PC-3 (cell line): ENCODE results near the gene RGPD4. TPM values are rescaled to one million over a fixed set of nuclear protein-coding genes. Genes with fewer than 3 reads are reported as not detected.

Experiments
- ATAC-seq: fragments of 200-7000 bp; cut with Tn5 transposase; 2 replicates; pipeline ENCODE4 v1.9.1; 2020; ENCODE audit warnings: mild to moderate bottlenecking, moderate library complexity
- BruUV-seq: library from RNA; stranded (reverse); fragments of 400-500 nt; replicated peaks from 2 replicates; lab custom pipeline; 2021; lab: Mats Ljungman, UMichigan
- CTCF ChIA-PET: fragments of 300-600 bp; sonication (Branson Sonifier 250); formaldehyde crosslinking; loops from one replicate; lab custom pipeline; 2022; ENCODE audit warnings: antibody characterized with exemption; lab: Charles Lee
- POLR2A ChIA-PET: fragments of 300-600 bp; sonication (Branson Sonifier 250); formaldehyde crosslinking; loops from one replicate; lab custom pipeline; 2022; ENCODE audit warnings: antibody characterized with exemption; ENCODE audit not compliant: unreplicated experiment; lab: Charles Lee
- DNase-seq: peaks from one replicate; pipeline ENCODE4 v3.0.0-alpha.2; 2015
- H2AFZ ChIP-seq: fragments of 300-600 bp; sonication (generic); 2 replicates; pipeline ENCODE4 v1.6.0; 2016; ENCODE audit warnings: antibody characterized with exemption, low read length
- H3F3A ChIP-seq: fragments of 300-600 bp; sonication (generic); one replicate; pipeline ENCODE4 v1.6.0; 2017; ENCODE audit warnings: antibody characterized with exemption, low read length, control low read depth, mild to moderate bottlenecking; ENCODE audit not compliant: unreplicated experiment
- H3K27ac ChIP-seq: fragments of 300-600 bp; sonication (generic); 2 replicates; pipeline ENCODE4 v1.5.1; 2016; ENCODE audit warnings: mild to moderate bottlenecking, low read length
- H3K27me3 ChIP-seq: fragments of 300-600 bp; sonication (generic); 2 replicates; pipeline ENCODE4 v1.6.1; 2016; ENCODE audit warnings: low read length, mixed read lengths
- H3K36me3 ChIP-seq: fragments of 300-600 bp; sonication (generic); 2 replicates; pipeline ENCODE4 v1.6.1; 2016; ENCODE audit warnings: low read depth, mixed run types, low read length, mixed read lengths
- H3K4me1 ChIP-seq: fragments of 300-600 bp; sonication (generic); 2 replicates; pipeline ENCODE4 v1.5.1; 2016; ENCODE audit warnings: low read length; ENCODE audit not compliant: insufficient read depth
- H3K4me2 ChIP-seq: fragments of 300-600 bp; sonication (generic); 2 replicates; pipeline ENCODE4 v1.6.0; 2016; ENCODE audit warnings: low read length
- H3K4me3 ChIP-seq: fragments of 300-600 bp; sonication (generic); 2 replicates; pipeline ENCODE4 v1.5.1; 2016; ENCODE audit warnings: mild to moderate bottlenecking, low read length, mixed read lengths
- H3K79me2 ChIP-seq: fragments of 300-600 bp; sonication (generic); 2 replicates; pipeline ENCODE4 v1.6.1; 2017; ENCODE audit warnings: low read length, mixed read lengths
- H3K9ac ChIP-seq: fragments of 300-600 bp; sonication (generic); 2 replicates; pipeline ENCODE4 v1.6.0; 2016; ENCODE audit warnings: mild to moderate bottlenecking, low read length
- H3K9me2 ChIP-seq: fragments of 300-600 bp; sonication (generic); replicated peaks from 2 replicates; pipeline ENCODE4 v1.6.1; 2016; ENCODE audit warnings: mixed run types, low read length, mixed read lengths
- H3K9me3 ChIP-seq: fragments of 300-600 bp; sonication (generic); 2 replicates; pipeline ENCODE4 v1.6.1; 2016; ENCODE audit warnings: low read length, mixed read lengths
- H4K20me1 ChIP-seq: fragments of 300-600 bp; sonication (generic); 2 replicates; pipeline ENCODE4 v1.6.1; 2016; ENCODE audit warnings: low read length, mixed read lengths
- EZH2 ChIP-seq: fragments of 300-600 bp; sonication (generic); IDR thresholded peaks from one replicate; pipeline ENCODE4 v1.6.1; 2017; ENCODE audit warnings: antibody characterized with exemption, mild to moderate bottlenecking, low read length; ENCODE audit not compliant: unreplicated experiment
- EZH2phosphoT487 ChIP-seq: fragments of 300-600 bp; sonication (generic); IDR thresholded peaks from 2 replicates; pipeline ENCODE4 v1.6.1; 2018; ENCODE audit warnings: mild to moderate bottlenecking, antibody characterized with exemption, low read length, borderline replicate concordance
- intact Hi-C: fragments of 100-400 bp; cut with micrococcal nuclease; formaldehyde crosslinking; loops from 2 replicates; pipeline ENCODE4 v1.9.0; 2023
- total RNA-seq: library from RNA; depleted of rRNA; stranded (reverse); fragments of >200 nt; gene quantifications from 2 replicates; pipeline ENCODE4 v1.2.3, GENCODE V29; 2014
- TF ChIP-seq, protein P1 (sequence below): fragments of 300-600 bp; sonication (generic); conservative IDR thresholded peaks from 2 replicates; pipeline ENCODE4 v1.5.1; 2017; ENCODE audit warnings: antibody characterized with exemption, low read depth, mild to moderate bottlenecking, low read length

RGPD4 gene
- total RNA-seq, 1 experiment from 2014 or later, result not detected

GRCh38 chr2:107927034-107927534 lies 100.4 kb downstream of the RGPD4 start:
- CTCF ChIA-PET, result no interaction called here
- H4K20me1 ChIP-seq, result no peaks in the 10 kb centered on the region

DNA sequence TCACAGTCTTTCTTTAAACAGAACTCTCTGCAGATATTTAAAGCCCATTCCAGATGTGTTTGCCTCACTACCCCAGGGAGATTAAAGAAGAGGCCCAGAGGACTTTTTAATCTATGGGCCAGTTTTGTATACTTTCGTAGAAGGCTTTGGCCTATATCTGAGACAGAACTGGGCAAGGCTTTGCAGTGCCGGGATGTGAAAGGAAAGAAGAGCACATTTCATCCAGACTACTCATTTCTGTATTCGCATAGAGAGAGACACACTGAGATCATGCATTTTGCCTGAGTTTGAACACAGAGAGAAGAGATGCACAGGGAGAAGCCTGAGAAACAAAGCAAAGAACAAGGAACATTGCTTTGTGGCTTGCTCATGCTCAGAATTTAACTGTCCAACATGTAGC lies 104.7 kb downstream of the RGPD4 start:
- ChIA-PET POLR2A (no interaction called here), CTCF (no interaction called here)
- Histone ChIP-seq H3K4me3 (no peak overlapping the region), H3F3A (no peaks in the 10 kb centered on the region), H3K9ac (no peak overlapping the region), H3K4me1 (no peaks in the 10 kb centered on the region), H3K36me3 (no peaks in the 10 kb centered on the region), H3K9me3 (no peaks in the 10 kb centered on the region), H2AFZ (no peak overlapping the region), H4K20me1 (no peaks in the 10 kb centered on the region), H3K9me2 (no peaks in the 10 kb centered on the region), H3K27ac (no peak overlapping the region), H3K4me2 (no peak overlapping the region), H3K79me2 (no peaks in the 10 kb centered on the region), H3K27me3 (peaks cover 44% of the 10 kb centered on the region)
- ATAC-seq (no peak), DNase-seq (no peak)
- no peak for TF ChIP-seq EZH2phosphoT487
- TF ChIP-seq, protein P1, sequence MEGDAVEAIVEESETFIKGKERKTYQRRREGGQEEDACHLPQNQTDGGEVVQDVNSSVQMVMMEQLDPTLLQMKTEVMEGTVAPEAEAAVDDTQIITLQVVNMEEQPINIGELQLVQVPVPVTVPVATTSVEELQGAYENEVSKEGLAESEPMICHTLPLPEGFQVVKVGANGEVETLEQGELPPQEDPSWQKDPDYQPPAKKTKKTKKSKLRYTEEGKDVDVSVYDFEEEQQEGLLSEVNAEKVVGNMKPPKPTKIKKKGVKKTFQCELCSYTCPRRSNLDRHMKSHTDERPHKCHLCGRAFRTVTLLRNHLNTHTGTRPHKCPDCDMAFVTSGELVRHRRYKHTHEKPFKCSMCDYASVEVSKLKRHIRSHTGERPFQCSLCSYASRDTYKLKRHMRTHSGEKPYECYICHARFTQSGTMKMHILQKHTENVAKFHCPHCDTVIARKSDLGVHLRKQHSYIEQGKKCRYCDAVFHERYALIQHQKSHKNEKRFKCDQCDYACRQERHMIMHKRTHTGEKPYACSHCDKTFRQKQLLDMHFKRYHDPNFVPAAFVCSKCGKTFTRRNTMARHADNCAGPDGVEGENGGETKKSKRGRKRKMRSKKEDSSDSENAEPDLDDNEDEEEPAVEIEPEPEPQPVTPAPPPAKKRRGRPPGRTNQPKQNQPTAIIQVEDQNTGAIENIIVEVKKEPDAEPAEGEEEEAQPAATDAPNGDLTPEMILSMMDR, result no peak
- TF ChIP-seq EZH2, result no peak
- no TSS peak for BruUV-seq
- intact Hi-C loops, result no loop called here

More at GRCh38 chr2:107927034-107927534, 100.4 kb downstream of the RGPD4 start:
- Histone ChIP-seq H3F3A (no peaks in the 10 kb centered on the region), H3K4me1 (no peaks in the 10 kb centered on the region), H3K27ac (no peak overlapping the region), H3K9me2 (no peaks in the 10 kb centered on the region), H3K4me2 (no peak overlapping the region), H3K27me3 (peaks cover 39% of the 10 kb centered on the region), H3K79me2 (no peaks in the 10 kb centered on the region), H3K4me3 (no peak overlapping the region), H2AFZ (no peak overlapping the region), H3K36me3 (no peaks in the 10 kb centered on the region), H3K9me3 (no peaks in the 10 kb centered on the region), H3K9ac (no peak overlapping the region)
- TF ChIP-seq, protein P1, result no peak
- TF ChIP-seq EZH2 (no peak), EZH2phosphoT487 (no peak)
- intact Hi-C loops, result no loop called here
- no TSS peak for BruUV-seq
- ATAC-seq, result no peak
- DNase-seq, result no peak
- POLR2A ChIA-PET, result no interaction called here

GRCh38 chr2:107932488-107932887 lies 105.8 kb downstream of the RGPD4 start:
- Histone ChIP-seq H4K20me1 (no peaks in the 10 kb centered on the region), H2AFZ (no peak overlapping the region), H3K4me1 (no peaks in the 10 kb centered on the region), H3K27ac (no peak overlapping the region), H3K27me3 (peaks cover 41% of the 10 kb centered on the region), H3K4me2 (no peak overlapping the region), H3K79me2 (no peaks in the 10 kb centered on the region), H3K36me3 (no peaks in the 10 kb centered on the region), H3K9ac (no peak overlapping the region), H3F3A (no peaks in the 10 kb centered on the region), H3K9me3 (no peaks in the 10 kb centered on the region), H3K4me3 (no peak overlapping the region), H3K9me2 (no peaks in the 10 kb centered on the region)
- ATAC-seq, result no peak
- TF ChIP-seq, protein P1, result no peak
- TF ChIP-seq EZH2 (no peak), EZH2phosphoT487 (no peak)
- BruUV-seq, result no TSS peak
- peak; percentile 18 for DNase-seq
- CTCF ChIA-PET, result no interaction called here
- POLR2A ChIA-PET, result no interaction called here
- intact Hi-C loops, result no loop called here
